HEK293 (cell line): ENCODE results near the gene CBX5.

Experiments used
- ZNF623 ChIP-seq: fragments of 450-650 bp; formaldehyde crosslinking; IDR thresholded peaks from 2 replicates; pipeline ENCODE4 v1.5.1; 2016; ENCODE audit warnings: missing biosample characterization, missing genetic modification characterization
- TF ChIP-seq, protein P1 (sequence below): fragments of 450-650 bp; formaldehyde crosslinking; IDR thresholded peaks from 2 replicates; pipeline ENCODE4 v1.5.1; 2016; ENCODE audit warnings: missing biosample characterization, missing genetic modification characterization

DNA sequence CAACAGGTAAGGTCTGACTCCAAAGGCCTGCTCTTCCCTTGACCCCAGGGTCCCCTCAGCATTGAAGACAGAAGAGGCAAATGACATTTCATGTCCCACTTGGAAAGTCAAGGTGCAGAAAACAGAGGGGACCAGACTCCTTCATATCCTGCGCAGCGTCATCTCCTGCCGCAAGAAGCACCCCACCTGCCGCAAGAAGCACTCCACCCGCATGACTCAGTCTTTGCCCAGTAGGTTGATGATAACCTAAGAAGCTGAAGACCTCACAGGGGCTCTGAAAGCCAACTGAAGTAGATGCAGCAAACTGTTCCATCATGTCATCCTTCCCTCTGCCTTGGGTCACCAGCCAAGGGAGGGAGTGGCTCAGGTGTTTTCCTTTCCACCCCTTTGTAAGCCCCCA is 79.5 kb downstream of the CBX5 start:
- TF ChIP-seq ZNF623 (tag by site-specific recombination), result no peak
- TF ChIP-seq, protein P1, sequence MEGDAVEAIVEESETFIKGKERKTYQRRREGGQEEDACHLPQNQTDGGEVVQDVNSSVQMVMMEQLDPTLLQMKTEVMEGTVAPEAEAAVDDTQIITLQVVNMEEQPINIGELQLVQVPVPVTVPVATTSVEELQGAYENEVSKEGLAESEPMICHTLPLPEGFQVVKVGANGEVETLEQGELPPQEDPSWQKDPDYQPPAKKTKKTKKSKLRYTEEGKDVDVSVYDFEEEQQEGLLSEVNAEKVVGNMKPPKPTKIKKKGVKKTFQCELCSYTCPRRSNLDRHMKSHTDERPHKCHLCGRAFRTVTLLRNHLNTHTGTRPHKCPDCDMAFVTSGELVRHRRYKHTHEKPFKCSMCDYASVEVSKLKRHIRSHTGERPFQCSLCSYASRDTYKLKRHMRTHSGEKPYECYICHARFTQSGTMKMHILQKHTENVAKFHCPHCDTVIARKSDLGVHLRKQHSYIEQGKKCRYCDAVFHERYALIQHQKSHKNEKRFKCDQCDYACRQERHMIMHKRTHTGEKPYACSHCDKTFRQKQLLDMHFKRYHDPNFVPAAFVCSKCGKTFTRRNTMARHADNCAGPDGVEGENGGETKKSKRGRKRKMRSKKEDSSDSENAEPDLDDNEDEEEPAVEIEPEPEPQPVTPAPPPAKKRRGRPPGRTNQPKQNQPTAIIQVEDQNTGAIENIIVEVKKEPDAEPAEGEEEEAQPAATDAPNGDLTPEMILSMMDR (tag by site-specific recombination), result no peak
